ENCODE data around the gene MIP.
A peak's percentile ranks its signal among the peaks of the same experiment; 100 is the strongest.

The MIP gene

GRCh38 chr12:56437430-56438176 is 16.9 kb downstream of the MIP start:
- no peaks in the 10 kb centered on the region for H3K9me2 ChIP-seq (replicated peaks; ENCODE audit: insufficient read depth, low read length)
- no peaks in the 10 kb centered on the region for H3K27me3 ChIP-seq (ENCODE audit: low read length)
- H3K9me3 ChIP-seq (ENCODE audit: insufficient read depth, low read length), result no peaks in the 10 kb centered on the region
- H3F3A ChIP-seq (ENCODE audit: insufficient read depth), result no peaks in the 10 kb centered on the region; the same call in 1 of the 2 replicates
- peak overlapping the region; percentile 49 for H3K4me2 ChIP-seq (ENCODE audit: low read depth, low read length, poor library complexity, severe bottlenecking)
- no peak overlapping the region for H2AFZ ChIP-seq (ENCODE audit: low read depth, low read length, severe bottlenecking)
- H3K36me3 ChIP-seq (ENCODE audit: low read length), result no peaks in the 10 kb centered on the region
- peak overlapping the region; percentile 16; the same call in 1 of the 2 replicates for H3K9ac ChIP-seq (ENCODE audit: low read length)
- H4K20me1 ChIP-seq (ENCODE audit: low read depth, low read length), result no peaks in the 10 kb centered on the region
- H3K27ac ChIP-seq (ENCODE audit: low read depth, low read length), result peak overlapping the region; percentile 28
- no peak for TF ChIP-seq CTCF (IDR thresholded peaks at IDR 0.05; ENCODE audit: insufficient read depth, low read length, poor library complexity, severe bottlenecking)
- no peak for TF ChIP-seq EZH2phosphoT487 (conservative IDR thresholded peaks at IDR 0.05; ENCODE audit: low read length)
- H3K79me2 ChIP-seq (ENCODE audit: insufficient read depth, low read length), result peaks cover 88% of the 10 kb centered on the region
- no peak overlapping the region for H3K4me3 ChIP-seq (ENCODE audit: insufficient read depth, low read length, poor library complexity, severe bottlenecking)

GRCh38 chr12:56434828-56435227 is 19.6 kb downstream of the MIP start:
- no peak for TF ChIP-seq EZH2phosphoT487 (conservative IDR thresholded peaks at IDR 0.05; ENCODE audit: low read length)
- no peak for TF ChIP-seq CTCF (IDR thresholded peaks at IDR 0.05; ENCODE audit: insufficient read depth, low read length, poor library complexity, severe bottlenecking)
- H3K9ac ChIP-seq (ENCODE audit: low read length), result no peak overlapping the region
- H3K4me3 ChIP-seq (ENCODE audit: insufficient read depth, low read length, poor library complexity, severe bottlenecking), result no peak overlapping the region
- peaks cover 60% of the 10 kb centered on the region for H3K79me2 ChIP-seq (ENCODE audit: insufficient read depth, low read length)
- H3K27ac ChIP-seq (ENCODE audit: low read depth, low read length), result no peak overlapping the region
- H3K9me3 ChIP-seq (ENCODE audit: insufficient read depth, low read length), result no peaks in the 10 kb centered on the region
- no peaks in the 10 kb centered on the region for H4K20me1 ChIP-seq (ENCODE audit: low read depth, low read length)
- no peaks in the 10 kb centered on the region for H3F3A ChIP-seq (ENCODE audit: insufficient read depth)
- no peak overlapping the region for H3K4me2 ChIP-seq (ENCODE audit: low read depth, low read length, poor library complexity, severe bottlenecking)
- H3K27me3 ChIP-seq (ENCODE audit: low read length), result no peaks in the 10 kb centered on the region
- H3K36me3 ChIP-seq (ENCODE audit: low read length), result peaks cover 18% of the 10 kb centered on the region; the same call in 1 of the 2 replicates
- no peaks in the 10 kb centered on the region for H3K9me2 ChIP-seq (replicated peaks; ENCODE audit: insufficient read depth, low read length)
- H2AFZ ChIP-seq (ENCODE audit: low read depth, low read length, severe bottlenecking), result no peak overlapping the region

- no peak for TF ChIP-seq CTCF (IDR thresholded peaks at IDR 0.05; ENCODE audit: insufficient read depth, low read length, poor library complexity, severe bottlenecking)
- TF ChIP-seq EZH2phosphoT487 (conservative IDR thresholded peaks at IDR 0.05; ENCODE audit: low read length), result no peak
- H3K4me3 ChIP-seq (ENCODE audit: insufficient read depth, low read length, poor library complexity, severe bottlenecking), result no peak overlapping the region
- no peak overlapping the region for H2AFZ ChIP-seq (ENCODE audit: low read depth, low read length, severe bottlenecking)
These were observed 22.6 kb downstream of the MIP start for GRCh38 chr12:56431850-56432249.

More at GRCh38 chr12:56431850-56432249, 22.6 kb downstream of the MIP start:
- Histone ChIP-seq H3K9me2 (replicated peaks; ENCODE audit: insufficient read depth, low read length) (no peaks in the 10 kb centered on the region), H4K20me1 (ENCODE audit: low read depth, low read length) (no peaks in the 10 kb centered on the region), H3K27ac (ENCODE audit: low read depth, low read length) (no peak overlapping the region), H3K9me3 (ENCODE audit: insufficient read depth, low read length) (no peaks in the 10 kb centered on the region), H3K79me2 (ENCODE audit: insufficient read depth, low read length) (peaks cover 30% of the 10 kb centered on the region), H3K9ac (ENCODE audit: low read length) (no peak overlapping the region), H3F3A (ENCODE audit: insufficient read depth) (no peaks in the 10 kb centered on the region), H3K4me2 (ENCODE audit: low read depth, low read length, poor library complexity, severe bottlenecking) (no peak overlapping the region), H3K36me3 (ENCODE audit: low read length) (peaks cover 26% of the 10 kb centered on the region), H3K27me3 (ENCODE audit: low read length) (no peaks in the 10 kb centered on the region)

Measured in SU-DHL-6 (cell line).